Vagina (tissue), 2 donors: ENCODE measurements around the gene TPO.

Experiments
- CTCF ChIP-seq, 3 experiments: fragments of 450-650 bp in 2 of 3; fragments of 200-600 bp in 1 of 3; sonication (generic) in 1 of 3; IDR thresholded peaks; one replicate each; pipeline ENCODE4 v1.5.1; 2017 to 2019; ENCODE audit warnings: antibody characterized with exemption in 3 of 3, mild to moderate bottlenecking in 2 of 3, moderate library complexity in 2 of 3
- POLR2A ChIP-seq, 2 donors: fragments of 450-650 bp; IDR thresholded peaks; one replicate each; pipeline ENCODE4 v1.6.1; 2017; ENCODE audit warnings: antibody characterized with exemption in 2 of 2, mild to moderate bottlenecking in 2 of 2, moderate library complexity in 2 of 2
- POLR2AphosphoS5 ChIP-seq, 2 donors: sonication (generic); formaldehyde crosslinking; IDR thresholded peaks; one replicate each; pipeline ENCODE4 v1.9.0; 2017; ENCODE audit warnings: antibody characterized with exemption in 2 of 2, mild to moderate bottlenecking in 2 of 2, low read depth in 1 of 2; ENCODE audit not compliant: insufficient read depth in 1 of 2

GRCh38 chr2:1546901-1547300 is 133.6 kb downstream of the TPO start:
- no peak for TF ChIP-seq CTCF (IDR thresholded peaks at IDR 0.05)
- no peak for TF ChIP-seq POLR2AphosphoS5 (IDR thresholded peaks at IDR 0.05; ENCODE audit: insufficient read depth in 1 of 2, low read depth in 1 of 2)
- no peak for TF ChIP-seq POLR2A (IDR thresholded peaks at IDR 0.05)
